ENCODE results near the gene PPP2R5C.

The PPP2R5C gene

DNA sequence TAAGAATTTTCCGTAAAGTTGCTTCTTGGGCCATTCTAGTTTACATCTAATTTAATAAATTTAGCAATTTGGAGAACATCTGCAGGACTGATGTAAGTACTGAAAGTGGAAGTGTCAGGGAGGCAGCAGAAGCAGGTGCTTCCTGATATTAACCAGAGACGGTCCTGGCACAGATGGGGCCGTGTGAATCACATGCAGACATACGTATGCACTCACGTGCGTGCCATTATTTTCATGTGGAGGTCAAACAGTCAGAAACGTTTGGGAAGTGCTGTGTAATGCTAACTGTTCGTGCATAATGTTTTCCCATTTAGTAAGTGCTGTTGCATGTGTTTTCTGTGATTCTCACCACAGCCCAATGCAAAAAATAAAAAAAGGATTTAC is 115.0 kb downstream of the PPP2R5C start:
- intact Hi-C loops (cut with DNase I) = no loop called here
- no peak for DNase-seq

DNA sequence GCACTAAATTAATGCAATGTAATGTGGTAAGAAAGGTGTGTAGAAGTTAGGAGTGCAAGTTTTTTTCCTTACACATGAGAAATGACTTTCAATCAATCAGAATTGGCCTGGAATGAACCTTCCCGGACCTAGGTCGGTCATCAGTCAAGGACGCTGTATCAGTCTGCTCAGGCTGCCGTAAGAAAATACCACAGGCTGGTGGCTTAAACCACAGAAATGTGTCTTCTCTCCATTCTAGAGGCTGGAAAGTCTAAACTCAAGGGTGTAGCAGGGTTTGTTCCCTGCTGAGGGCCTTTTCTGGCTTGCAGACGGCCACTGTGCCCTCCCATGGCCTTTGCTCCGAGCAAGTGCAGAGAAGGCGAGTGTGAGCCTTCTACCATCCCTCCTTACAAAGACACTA is 116.3 kb downstream of the PPP2R5C start:
- DNase-seq = no peak
- intact Hi-C loops (cut with DNase I) = no loop called here

DNA sequence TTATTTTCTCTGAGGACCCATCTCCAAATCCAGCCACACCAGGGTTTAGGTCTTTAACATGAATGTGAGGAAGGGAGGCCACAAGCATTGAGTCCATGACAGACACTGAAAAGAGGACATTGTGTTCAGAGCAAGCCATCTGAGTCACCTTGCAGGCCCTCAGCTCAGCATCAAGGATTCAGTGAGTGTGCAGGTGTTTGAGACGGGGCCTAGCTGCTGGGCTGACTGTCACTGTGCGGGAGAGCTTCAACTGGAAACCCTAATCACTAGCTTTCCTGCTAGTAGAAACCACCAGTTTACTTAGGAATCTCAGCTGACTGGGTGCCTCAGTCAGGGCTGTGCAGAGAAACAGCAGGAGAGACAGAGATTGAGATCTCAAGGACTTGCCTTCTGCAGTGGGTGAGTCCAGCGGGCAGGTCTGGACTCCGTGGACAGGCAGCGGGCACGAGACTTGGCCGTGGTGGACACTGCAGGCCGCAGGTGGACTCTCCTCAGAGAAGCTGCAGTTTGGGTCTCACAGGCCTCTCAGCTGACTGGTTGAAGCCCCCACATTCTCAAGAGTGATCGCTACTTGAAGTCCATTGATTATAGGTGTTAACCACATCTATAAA is 116.8 kb downstream of the PPP2R5C start:
- no peak for DNase-seq
- intact Hi-C loops (cut with DNase I) = no loop called here

DNA sequence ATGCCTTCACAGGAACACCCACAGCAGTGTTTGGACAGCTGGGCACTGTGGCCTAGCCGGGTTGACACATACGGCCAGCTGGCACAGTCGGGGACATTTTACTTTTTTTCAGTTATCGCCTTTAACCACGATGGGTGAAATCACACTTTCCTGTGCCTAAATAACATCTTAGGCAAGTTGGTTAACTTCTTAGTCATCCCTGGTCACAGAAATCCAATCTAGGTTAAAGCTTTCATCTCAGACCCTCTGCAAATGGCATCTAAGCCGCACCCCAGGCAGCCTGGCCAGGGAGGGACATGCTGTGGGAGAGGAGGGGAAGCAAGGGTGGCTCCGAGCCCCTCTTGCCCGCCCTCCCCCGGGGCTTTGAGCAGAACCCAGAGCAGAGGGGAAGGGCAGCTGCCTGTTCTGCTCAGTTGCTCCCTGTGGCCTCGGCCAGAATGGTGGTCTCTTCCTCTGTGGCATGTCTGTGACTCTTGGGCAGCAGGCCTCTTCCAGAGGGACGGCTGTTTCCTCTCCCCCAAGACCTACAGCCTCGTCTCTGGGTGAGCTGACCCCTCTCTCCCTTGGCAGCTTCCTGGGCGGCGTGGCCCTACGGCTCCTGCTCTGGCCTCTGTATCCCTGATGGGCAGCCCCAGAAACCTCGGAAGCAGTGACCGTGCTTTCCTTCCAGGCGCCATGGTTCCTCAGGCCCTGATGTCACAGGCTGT is 117.5 kb downstream of the PPP2R5C start:
- intact Hi-C loops (cut with DNase I) = no loop called here
- no peak for DNase-seq

DNA sequence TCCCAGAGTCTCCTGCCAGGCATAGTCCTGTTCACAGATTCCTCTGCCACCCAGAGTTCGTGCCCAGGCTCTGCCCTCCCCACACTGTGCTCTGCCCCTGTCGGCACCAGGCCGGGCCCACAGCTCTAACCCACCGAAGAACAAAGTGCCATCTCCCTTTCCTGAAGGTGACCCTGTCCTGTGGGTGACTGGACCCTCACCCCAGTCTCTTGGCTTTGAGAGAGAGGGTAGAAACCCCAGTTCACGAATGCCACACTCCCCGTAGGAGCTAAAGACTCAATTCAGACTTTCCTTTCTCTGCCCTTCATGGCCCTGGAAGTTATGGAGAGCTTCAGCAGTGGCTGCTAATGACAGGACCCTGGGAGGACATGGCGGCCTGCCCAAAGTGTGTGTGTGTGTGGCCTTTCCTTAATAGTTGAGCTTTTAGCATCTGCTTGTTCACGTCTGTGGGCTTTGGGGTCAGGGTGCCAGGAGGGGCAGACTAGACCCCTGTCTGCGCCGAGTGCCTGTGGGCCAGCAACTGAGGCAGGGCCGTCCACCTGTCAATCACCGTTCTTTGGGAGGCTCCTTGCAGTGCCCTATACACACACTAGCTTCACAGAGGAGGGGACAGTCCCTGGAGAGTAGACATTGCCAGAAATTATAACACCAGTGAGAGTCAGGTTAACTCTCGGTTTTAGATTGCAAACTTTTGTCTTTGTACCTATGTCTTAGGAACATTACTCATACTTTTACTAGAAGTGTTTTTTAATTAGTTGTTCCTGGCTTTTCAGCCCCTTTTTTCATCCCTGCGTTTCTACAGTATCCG is 118.2 kb downstream of the PPP2R5C start:
- DNase-seq = no peak
- intact Hi-C loops (cut with DNase I) = no loop called here

DNA sequence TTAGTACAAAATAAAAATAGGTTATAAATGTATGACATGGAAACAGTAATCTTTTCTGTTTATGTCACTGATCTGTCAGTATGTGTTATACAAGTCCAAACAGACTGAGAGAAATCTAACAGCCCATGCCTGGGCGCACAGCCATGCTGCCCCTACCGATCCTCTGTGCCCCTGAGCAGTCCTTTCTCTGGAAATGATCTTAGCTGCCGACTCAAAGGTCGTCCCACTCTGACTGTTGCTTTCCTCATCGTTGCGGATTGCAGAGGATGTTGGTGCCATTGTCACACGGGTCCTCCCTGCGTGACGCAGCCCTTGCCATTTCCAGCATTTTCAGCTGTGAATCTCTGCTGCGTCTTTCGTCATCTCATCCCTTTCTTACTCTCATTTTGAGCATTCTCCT is 119.9 kb downstream of the PPP2R5C start:
- intact Hi-C loops (cut with DNase I) = no loop called here
- DNase-seq = no peak

DNA sequence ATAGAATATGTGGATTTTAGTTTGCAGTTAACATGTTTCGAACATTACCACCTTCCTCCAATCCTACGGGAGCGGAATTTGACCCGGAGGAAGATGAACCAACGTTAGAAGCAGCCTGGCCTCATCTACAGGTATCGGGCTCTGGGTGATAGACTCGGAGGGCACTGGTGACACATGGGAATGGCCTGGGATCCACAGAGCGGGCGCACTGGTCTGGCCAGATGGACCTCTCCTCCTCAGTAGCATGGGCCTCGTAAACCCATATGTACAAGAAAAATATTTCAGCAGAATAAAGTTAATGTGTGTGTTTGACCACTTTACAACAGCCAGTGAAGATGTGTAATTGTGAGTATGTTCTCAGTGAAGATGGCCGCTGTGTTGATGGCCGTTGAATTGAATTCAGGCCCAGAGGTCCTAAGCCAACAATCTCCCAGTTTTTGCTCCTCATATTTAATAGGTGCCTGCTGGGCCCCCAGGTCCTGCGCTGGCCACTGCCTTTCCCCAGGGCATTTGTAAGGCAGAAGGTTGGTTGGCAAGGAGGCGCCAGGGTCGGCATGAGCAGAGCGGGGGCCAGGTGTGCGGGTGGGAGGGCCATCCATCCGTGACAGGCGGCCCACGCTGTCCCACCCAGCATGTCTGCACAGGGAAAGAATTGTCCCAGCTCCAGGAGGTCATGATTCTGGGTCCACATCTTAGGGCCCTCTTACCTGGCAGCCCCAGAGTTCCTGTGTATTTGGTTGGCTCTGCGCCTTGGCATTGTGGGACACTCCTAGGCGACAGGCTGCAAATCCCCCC is 120.8 kb downstream of the PPP2R5C start:
- DNase-seq = no peak
- intact Hi-C loops (cut with DNase I) = no loop called here

DNA sequence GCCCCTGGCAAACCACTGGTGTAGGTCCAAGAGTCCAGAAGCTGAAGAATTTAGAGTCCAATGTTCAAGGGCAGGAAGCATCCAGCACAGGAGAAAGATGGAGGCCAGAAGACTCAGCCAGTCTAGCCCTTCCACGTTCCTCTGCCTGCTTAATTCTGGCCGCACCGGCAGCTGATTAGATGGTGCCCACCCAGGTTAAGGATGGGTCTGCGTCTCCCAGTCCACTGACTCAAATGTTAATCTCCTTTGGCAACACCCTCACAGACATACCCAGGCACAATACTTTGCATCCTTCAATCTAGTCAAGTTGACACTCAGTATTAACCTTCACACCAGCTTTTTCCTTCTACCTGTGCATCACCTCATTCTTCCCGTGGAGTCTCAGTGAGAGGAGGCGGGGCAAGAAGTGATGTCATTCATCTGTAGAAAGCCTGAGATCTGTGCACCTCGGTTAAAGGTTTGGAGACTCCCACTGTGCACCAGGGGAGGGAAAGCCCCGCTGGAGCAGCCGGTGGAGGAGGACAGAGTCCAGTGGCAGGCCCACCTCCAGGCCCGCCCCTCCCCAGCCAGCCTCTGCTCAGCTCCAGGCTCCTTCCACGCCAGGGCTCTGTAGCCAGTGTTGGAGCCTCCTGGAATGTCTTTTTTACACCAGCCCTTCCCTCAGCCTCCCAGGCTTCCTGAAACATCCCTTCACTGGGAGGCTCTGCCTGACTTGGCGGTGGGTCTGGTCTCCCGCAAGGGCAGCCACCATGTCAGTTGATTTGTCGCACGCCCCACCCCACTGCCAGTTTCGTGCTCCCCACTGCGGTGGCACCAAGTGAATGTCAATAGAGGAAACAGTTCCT is 122.8 kb downstream of the PPP2R5C start:
- peak in 1 of 10 donors; percentile 59 for DNase-seq
- intact Hi-C loops (cut with DNase I) = no loop called here

DNA sequence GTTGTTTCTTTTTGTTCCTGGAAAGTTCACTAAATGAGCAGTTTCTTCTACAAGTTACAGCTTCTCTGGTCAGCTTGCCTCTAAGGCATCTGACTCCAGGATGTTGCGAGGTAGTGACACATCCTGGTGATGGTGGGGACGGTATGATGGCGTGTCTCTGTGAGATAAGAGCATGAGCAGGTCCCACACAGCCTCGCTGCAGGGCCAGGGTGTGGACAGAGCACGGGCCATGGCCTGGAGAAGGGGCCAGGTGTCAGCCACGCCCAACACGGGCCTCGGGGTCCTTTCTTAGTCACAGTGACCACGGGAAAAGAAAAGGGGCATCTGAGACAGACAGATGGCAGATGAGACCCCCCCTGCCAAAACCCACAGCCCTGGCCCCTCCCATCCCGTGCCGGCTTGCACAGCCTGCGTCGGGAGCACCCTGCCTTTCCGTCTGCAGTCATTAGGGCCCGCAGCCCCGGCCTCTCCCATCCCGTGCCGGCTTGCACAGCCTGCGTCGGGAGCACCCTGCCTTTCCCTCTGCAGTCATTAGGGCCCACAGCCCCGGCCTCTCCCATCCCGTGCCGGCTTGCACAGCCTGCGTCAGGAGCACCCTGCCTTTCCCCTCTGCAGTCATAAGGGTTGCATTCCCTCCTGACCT is 123.5 kb downstream of the PPP2R5C start:
- DNase-seq = peak in 1 of 10 donors; percentile 54
- intact Hi-C loops (cut with DNase I) = no loop called here

DNA sequence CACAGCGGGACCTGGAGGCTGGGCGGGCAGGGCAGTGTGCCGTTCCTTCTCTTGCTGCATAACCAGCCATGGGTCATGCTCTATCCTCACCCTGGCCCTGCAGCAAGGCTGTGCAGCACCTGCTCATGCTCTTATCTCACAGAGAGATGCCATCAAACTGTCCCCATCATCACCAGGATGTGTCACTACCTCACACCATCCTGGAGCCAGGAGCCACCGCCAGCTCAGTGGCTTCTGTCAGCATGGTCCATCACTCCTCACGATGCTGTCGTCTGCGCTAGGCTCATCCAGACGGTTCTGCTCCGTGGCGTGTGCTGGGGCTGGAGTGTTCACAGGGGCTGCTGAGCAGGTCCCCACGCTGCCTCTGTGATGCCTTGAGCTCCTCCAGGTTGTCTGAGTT is 125.7 kb downstream of the PPP2R5C start:
- intact Hi-C loops (cut with DNase I) = no loop called here
- no peak for DNase-seq

DNA sequence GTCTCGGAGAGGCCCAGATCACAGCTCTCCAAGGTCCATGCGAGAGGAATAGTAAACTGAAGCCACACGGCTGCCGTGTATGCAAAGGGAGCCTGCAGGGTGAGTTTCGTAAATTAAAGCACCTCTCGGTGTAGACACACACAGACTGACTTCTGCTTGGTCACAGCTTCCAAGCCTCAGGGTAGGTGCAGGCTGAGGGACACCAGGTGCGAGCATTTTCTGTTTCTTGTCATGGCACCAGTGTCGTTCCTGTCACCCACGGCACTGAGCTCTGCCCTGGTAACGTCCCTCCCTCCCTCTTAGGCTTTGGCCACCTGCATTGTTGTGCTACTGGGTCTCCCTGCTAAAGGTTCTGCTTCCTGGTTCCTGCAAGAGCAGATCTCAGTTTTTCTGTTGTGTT is 126.7 kb downstream of the PPP2R5C start:
- peak in 1 of 10 donors; percentile 28 for DNase-seq
- intact Hi-C loops (cut with DNase I) = no loop called here

DNA sequence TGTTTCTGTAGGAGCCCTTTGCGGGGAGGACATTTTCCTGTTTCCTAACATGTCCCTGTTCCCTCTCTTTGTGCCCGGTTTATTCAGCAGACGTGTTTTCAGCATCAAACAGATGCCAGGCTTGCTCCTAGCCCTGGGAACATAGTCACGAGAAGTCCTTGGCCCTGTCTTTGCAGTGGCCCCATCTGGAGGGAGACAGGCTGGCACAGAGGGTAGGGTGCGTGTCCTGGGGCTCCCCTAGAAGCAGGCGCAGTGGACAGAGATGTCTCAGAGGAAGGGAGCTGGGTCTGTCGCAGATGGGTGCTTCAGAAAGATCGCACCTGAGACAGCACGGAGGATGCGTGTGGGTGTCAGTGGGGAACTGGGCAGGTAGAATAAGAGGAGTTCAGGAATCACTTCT is 127.9 kb downstream of the PPP2R5C start:
- DNase-seq = peak in 1 of 10 donors; percentile 70
- intact Hi-C loops (cut with DNase I) = no loop called here

DNA sequence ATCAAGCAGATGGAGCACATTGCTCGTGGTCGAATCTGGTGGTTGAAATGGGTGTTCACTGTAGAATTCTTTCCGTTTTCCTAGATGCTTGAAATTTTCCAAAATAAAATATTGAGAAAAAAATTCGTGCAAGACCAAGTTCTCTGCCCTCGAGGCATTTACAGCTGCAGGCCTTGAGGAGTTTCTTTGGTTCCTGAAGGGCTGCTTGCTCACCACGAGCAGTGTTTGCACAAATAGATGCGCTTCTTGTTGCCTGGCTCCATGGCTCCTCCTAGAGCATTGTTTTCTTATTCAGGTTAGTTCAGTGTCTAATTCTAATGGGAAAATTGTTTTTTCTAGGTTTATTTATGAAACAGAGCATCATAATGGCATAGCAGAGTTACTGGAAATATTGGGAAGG is 128.4 kb downstream of the PPP2R5C start:
- DNase-seq = peak in 1 of 10 donors; percentile 77
- intact Hi-C loops (cut with DNase I) = no loop called here

DNA sequence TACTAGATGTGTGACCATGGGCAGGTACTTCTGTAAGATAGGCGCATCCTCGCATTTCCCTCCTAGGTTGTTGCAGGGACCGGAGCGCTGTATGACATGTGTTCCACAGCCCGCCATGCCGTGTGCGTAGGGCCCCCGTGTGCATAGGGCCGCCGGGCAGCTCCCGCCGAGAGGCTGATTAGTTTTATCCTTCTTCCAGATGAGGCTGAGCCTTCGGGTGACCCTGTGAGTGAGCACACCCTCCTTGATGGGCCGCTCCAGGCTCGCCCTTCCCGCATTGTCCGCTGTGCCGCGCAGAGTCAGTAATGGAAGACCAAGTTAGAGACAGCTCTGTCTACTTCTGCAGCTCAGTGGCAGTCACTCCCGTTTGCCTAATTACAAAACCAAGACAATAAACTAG is 130.0 kb downstream of the PPP2R5C start:
- intact Hi-C loops (cut with DNase I) = no loop called here
- DNase-seq = peak in 1 of 10 donors; percentile 71

DNA sequence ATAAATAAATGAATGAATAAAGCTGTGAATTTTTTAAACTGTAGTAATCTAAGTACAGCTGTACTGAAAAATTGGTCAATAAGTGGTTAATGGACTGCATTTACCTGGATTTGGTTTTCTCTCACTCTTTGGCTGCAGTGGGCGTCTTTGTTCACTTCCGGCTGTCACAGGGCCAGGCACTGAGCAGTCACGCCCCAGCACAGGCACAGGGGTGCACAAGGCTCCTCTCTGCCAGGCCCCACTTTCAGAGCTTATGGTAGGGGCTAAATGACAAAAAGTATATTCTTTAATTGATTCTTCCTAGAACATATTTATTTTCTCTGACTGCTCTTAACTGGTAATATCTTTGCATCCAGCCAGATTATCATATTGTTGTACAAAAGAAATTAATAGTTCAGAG is 132.2 kb downstream of the PPP2R5C start:
- no peak for DNase-seq
- intact Hi-C loops (cut with DNase I) = no loop called here

DNA sequence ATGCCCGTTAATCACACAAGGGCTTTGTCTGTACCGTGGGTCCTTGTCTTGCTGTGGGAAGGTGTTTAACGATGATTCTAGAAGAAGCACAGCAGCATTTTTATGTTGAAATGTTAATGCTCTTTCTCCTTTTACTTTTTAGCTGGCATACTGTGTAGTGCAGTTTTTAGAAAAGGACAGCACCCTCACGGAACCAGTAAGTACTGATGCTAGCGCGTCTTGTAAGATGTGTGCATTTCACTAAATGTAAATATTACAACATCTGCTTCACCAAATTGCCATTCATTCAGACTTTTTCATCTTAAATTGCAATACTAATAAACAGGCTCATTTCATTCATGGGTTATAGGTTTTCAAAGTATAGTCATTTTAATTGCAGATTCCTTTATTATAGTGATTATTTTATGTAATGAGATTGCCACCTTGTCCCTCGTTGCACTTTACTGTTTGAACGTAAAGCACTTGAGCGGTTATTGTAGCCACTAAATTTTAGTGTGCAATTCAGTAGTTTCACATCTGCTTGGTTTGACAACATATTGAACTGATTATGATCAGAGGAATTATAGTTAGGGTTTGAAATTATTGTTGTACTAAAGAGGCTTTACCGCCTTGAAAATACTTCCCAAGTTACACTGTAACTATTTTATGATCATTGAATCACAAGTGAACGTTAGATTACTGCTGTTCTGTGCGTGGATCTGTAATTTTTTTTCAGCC is 133.0 kb downstream of the PPP2R5C start:
- intact Hi-C loops (cut with DNase I) = no loop called here
- no peak for DNase-seq

DNA sequence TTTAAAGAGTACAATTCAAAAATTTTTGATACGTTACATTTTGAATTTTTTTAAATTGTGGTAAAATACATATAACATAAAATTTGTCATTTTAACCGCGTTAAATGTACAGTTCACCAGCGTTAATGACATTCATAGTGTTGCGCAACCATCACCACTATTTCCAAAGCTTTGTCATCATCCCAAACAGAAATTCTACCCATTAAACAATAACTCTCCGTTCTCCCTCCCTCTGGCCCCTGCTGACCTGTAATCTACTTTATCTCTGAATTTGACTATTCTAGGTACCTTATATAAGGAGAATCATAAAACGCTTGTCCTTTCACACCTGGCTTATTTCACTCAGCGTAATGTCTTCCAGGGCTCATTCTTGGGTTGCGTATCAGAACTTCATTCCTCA is 133.7 kb downstream of the PPP2R5C start:
- intact Hi-C loops (cut with DNase I) = no loop called here
- no peak for DNase-seq

DNA sequence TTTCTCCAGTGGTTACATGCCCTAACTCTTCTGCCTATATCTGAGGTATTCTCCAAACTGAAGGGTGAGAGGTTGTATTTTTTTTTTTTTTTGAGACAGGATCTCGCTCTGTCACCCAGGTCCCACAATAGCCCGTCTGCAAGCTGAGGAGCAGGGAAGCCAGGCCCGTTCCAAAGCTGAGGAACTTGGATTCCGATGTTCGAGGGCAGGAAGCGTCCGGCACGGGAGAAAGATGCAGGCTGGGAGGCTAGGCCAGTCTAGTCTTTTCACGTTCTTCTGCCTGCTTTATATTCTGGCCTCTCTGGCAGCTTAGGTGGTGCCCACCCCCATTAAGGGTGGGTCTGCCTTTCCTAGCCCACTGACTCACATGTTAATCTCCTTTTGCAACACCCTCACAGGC is 135.8 kb downstream of the PPP2R5C start:
- intact Hi-C loops (cut with DNase I) = no loop called here

DNA sequence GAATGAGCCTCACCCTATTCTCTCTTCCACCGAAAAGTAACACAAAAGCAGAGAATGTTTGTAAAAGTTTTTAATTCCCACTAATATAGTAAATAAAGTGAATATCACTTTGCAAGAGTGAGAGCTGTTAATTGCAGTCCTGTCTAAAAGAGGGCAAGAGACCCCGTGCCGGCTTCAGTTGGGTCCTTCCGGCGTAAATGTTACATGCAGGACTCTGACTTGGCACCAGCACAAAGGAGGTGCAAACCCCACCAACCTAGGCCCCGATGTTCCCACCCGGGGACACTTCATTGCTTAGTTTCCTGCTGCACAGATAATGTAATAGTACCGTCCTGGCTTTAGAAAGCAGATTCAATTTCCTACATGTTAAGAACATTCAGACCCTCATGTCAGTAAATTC is 136.9 kb downstream of the PPP2R5C start:
- no peak for DNase-seq
- intact Hi-C loops (cut with DNase I) = no loop called here

More for the DNA sequence above, 135.8 kb downstream of the PPP2R5C start:
- peak in 1 of 10 donors; percentile 37 for DNase-seq

Measured in posterior cingulate gyrus (tissue), 11 donors.